Thyroid gland (tissue), 4 donors: Measurements from ENCODE around the gene OR3A1.

Experiments used
- CTCF ChIP-seq, 6 experiments: fragments of 200-600 bp in 3 of 6; fragments of 450-650 bp in 3 of 6; sonication (generic) in 3 of 6; IDR thresholded peaks; one replicate each; pipeline ENCODE4 v1.5.1; 2016 to 2019; ENCODE audit warnings: antibody characterized with exemption in 6 of 6, mild to moderate bottlenecking in 2 of 6, inconsistent platforms in 1 of 6, moderate library complexity in 1 of 6
- POLR2A ChIP-seq, 2 donors: fragments of 450-650 bp; IDR thresholded peaks; one replicate each; pipeline ENCODE4 v1.6.1; 2017; ENCODE audit warnings: antibody characterized with exemption in 2 of 2, mild to moderate bottlenecking in 2 of 2, moderate library complexity in 1 of 2

- TF ChIP-seq POLR2A (IDR thresholded peaks at IDR 0.05) (no peak), CTCF (IDR thresholded peaks at IDR 0.05) (no peak)
Observed at GRCh38 chr17:3260163-3260562, 38.0 kb downstream of the OR3A1 start.
